ENCODE measurements around the gene CITED4. TPM values are rescaled to one million over a fixed set of nuclear protein-coding genes. Genes with fewer than 3 reads are reported as not detected.

Gene CITED4
- total RNA-seq, 4 donors from 2014 or later = 9.2 to 15.6 (median 14.1) TPM

- Histone ChIP-seq H3K27ac (no peak overlapping the region), H3K4me1 (peaks cover 0 to 11% (median 0%) of the 10 kb centered on the region in 3 donors), H3K36me3 (no peaks in the 10 kb centered on the region), H3K27me3 (no peaks in the 10 kb centered on the region), H3K4me3 (no peak overlapping the region), H3K9me3 (no peaks in the 10 kb centered on the region)
- 65 to 78% methylated on average over 11 to 13 of the region's 18 CpGs for WGBS, 2 donors (ENCODE audit: low coverage in 1 of 2)
- no peak for ATAC-seq
- TF ChIP-seq POLR2AphosphoS5 (IDR thresholded peaks at IDR 0.05) (no peak), CTCF (IDR thresholded peaks at IDR 0.05) (no peak), POLR2A (IDR thresholded peaks at IDR 0.05) (no peak), EP300 (IDR thresholded peaks at IDR 0.05) (no peak)
Measured at GRCh38 chr1:40901886-40902852, 40.0 kb upstream of the CITED4 start.

- H3K27me3 ChIP-seq = no peaks in the 10 kb centered on the region
- peaks cover 0 to 11% (median 0%) of the 10 kb centered on the region in 3 donors for H3K4me1 ChIP-seq
- no CpG with 5 or more reads among the region's 2 CpGs for WGBS, 2 donors (ENCODE audit: low coverage in 1 of 2)
- TF ChIP-seq POLR2AphosphoS5 (IDR thresholded peaks at IDR 0.05) (no peak), POLR2A (IDR thresholded peaks at IDR 0.05) (no peak), CTCF (IDR thresholded peaks at IDR 0.05) (no peak), EP300 (IDR thresholded peaks at IDR 0.05) (no peak)
- no peak overlapping the region for H3K27ac ChIP-seq
- no peak overlapping the region for H3K4me3 ChIP-seq
- ATAC-seq = no peak
- H3K36me3 ChIP-seq = no peaks in the 10 kb centered on the region
- peaks cover 0 to 12% (median 0%) of the 10 kb centered on the region in 3 donors for H3K9me3 ChIP-seq
Measured at GRCh38 chr1:40899230-40899870, 37.2 kb upstream of the CITED4 start.

DNA sequence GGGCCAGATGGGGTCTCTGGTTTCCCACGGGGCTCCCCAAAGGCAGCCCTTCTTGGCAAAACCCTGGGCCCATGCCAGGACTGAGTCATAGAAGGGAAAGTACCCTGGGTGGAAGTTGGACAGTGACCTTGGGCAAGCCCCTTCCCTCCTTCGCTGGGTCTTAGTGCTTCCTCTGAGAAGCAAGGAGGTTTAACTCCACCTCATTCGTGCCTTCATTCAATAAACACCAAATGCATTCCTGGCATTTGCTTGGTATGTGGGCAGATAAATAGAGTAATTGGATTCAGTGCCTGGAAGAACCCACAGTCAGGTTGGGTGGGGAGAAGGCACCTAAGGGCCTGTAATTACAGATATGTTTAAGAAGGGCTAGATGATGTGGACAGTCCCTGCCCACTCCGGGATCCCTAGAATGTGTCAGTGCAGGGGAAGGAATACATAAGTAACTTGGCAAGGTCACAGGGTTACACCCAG is 36.3 kb upstream of the CITED4 start:
- Histone ChIP-seq H3K36me3 (no peaks in the 10 kb centered on the region), H3K27me3 (no peaks in the 10 kb centered on the region), H3K4me1 (peaks cover 0 to 11% (median 0%) of the 10 kb centered on the region in 3 donors), H3K4me3 (no peak overlapping the region), H3K9me3 (peaks cover 0 to 20% (median 0%) of the 10 kb centered on the region in 3 donors), H3K27ac (no peak overlapping the region)
- no peak for ATAC-seq
- 31% methylated on average over 3 of the region's 4 CpGs; no CpG with 5 or more reads in 1 of the 2 donors for WGBS, 2 donors (ENCODE audit: low coverage in 1 of 2)
- no peak for TF ChIP-seq EP300 (IDR thresholded peaks at IDR 0.05)

DNA sequence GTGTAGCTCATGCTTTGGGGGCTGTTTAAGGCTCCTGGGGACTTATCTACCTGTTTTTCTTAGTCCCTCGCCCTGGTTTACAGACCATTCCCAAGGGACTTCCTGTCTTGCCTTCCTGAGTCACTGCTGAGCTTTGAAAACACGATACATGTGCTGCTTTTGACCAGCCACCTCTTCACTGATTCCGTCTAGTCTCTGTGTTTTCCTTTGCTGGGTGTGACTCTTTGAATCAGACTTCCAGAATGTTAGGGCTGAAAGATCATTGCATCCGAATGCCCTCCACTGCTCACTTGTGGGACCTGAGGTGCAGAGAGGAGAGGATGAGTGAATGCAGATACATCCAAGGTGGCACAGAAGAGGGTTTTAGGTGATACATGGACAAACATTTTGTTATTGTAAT is 35.4 kb upstream of the CITED4 start:
- no peak overlapping the region for H3K27ac ChIP-seq
- no peaks in the 10 kb centered on the region for H3K27me3 ChIP-seq
- 66% methylated on average over 4 of the region's 4 CpGs; no CpG with 5 or more reads in 1 of the 2 donors for WGBS, 2 donors (ENCODE audit: low coverage in 1 of 2)
- peaks cover 0 to 11% (median 0%) of the 10 kb centered on the region in 3 donors for H3K4me1 ChIP-seq
- H3K4me3 ChIP-seq = no peak overlapping the region
- H3K36me3 ChIP-seq = no peaks in the 10 kb centered on the region
- TF ChIP-seq POLR2A (IDR thresholded peaks at IDR 0.05) (no peak), POLR2AphosphoS5 (IDR thresholded peaks at IDR 0.05) (no peak), EP300 (IDR thresholded peaks at IDR 0.05) (no peak), CTCF (IDR thresholded peaks at IDR 0.05) (no peak)
- H3K9me3 ChIP-seq = peaks cover 0 to 22% (median 0%) of the 10 kb centered on the region in 3 donors
- ATAC-seq = no peak

DNA sequence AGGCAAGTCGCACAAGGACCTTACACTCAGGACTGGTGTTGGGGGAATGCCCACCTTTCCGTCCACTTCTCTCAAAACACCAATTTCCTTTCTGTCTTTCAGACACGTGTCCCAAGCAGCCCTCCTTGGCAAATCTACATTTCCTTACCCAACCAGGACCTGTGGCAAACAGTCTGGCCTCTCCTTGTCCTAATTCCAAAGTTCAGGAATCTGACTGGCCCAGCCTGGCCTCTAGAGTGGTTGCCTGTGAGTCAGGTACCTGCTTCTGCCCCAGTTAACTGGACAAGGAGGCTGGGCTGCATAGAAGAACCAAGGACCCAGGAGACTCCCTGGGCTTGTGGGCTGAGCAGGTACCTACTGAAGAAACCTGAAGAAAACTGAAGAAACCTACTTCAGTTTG is 34.3 kb upstream of the CITED4 start:
- H3K27ac ChIP-seq = no peak overlapping the region
- peaks cover 0 to 22% (median 0%) of the 10 kb centered on the region in 3 donors for H3K9me3 ChIP-seq
- no peak for ATAC-seq
- H3K27me3 ChIP-seq = no peaks in the 10 kb centered on the region
- WGBS, 2 donors (ENCODE audit: low coverage in 1 of 2) = 90 to 100% methylated on average over 2 to 3 of the region's 3 CpGs
- H3K36me3 ChIP-seq = no peaks in the 10 kb centered on the region
- H3K4me3 ChIP-seq = no peak overlapping the region
- no peak for TF ChIP-seq CTCF (IDR thresholded peaks at IDR 0.05)
- no peak for TF ChIP-seq POLR2A (IDR thresholded peaks at IDR 0.05)
- no peak for TF ChIP-seq POLR2AphosphoS5 (IDR thresholded peaks at IDR 0.05)
- no peak for TF ChIP-seq EP300 (IDR thresholded peaks at IDR 0.05)
- H3K4me1 ChIP-seq = peaks cover 0 to 11% (median 0%) of the 10 kb centered on the region in 3 donors

Data from gastroesophageal sphincter (tissue), 4 donors.